ENCODE measurements around the gene TKTL2. TPM values are rescaled to one million over a fixed set of nuclear protein-coding genes. Genes with fewer than 3 reads are reported as not detected.

Gene TKTL2, protein sequence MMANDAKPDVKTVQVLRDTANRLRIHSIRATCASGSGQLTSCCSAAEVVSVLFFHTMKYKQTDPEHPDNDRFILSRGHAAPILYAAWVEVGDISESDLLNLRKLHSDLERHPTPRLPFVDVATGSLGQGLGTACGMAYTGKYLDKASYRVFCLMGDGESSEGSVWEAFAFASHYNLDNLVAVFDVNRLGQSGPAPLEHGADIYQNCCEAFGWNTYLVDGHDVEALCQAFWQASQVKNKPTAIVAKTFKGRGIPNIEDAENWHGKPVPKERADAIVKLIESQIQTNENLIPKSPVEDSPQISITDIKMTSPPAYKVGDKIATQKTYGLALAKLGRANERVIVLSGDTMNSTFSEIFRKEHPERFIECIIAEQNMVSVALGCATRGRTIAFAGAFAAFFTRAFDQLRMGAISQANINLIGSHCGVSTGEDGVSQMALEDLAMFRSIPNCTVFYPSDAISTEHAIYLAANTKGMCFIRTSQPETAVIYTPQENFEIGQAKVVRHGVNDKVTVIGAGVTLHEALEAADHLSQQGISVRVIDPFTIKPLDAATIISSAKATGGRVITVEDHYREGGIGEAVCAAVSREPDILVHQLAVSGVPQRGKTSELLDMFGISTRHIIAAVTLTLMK
- total RNA-seq = 0.42 TPM

DNA sequence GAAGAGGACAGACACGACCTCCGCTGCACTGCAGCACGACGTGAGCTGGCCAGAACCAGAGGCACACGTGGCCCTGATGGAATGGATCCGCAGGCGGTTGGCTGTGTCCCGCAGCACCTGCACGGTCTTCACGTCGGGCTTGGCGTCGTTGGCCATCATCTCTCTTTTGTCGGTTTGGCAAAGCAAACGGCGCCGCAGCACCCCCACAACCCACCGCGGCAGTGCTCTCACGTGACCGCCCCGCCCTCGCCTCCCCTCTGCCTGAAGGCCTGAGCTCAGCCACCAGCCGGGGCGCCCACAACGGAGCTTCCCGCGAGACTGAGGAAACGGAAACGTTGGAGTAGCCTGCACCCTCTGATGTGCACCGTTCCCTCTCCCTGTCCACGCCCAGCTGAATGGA, at the start of gene TKTL2:
TKTL2 (minus strand) TSS at position 179 of the 400 bp plus-strand sequence; CDS start at position 159, 20 bp downstream.
- Histone ChIP-seq H3K4me3 (ENCODE audit: low read length) (no peak within 1 kb of the TSS), H3K4me1 (ENCODE audit: insufficient read depth, low read length) (peaks cover 6% of the 10 kb centered on the region), H3K27me3 (ENCODE audit: insufficient read depth, low read length) (peaks cover 6% of the 10 kb centered on the region)

DNA sequence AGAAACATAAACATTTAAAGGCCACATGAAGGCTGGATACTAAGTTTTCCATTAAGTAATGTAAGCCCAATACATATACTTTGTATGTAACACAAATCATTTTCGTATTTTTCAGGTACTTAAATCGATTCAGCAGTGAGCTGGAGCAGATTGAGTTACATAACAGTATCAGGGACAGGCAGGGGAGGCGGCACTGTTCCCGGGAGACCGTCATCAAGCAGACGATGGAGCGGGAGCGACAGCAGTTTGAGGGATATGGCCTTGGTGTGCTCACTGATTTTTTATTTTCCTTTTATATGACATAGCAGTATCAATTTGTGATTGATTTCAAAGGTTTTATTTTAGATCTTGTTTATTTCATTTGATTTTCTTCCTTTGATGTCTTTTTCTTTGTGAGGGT, 41.6 kb upstream of the TKTL2 start:
- Histone ChIP-seq H3K9me3 (ENCODE audit: low read depth, low read length) (no peaks in the 10 kb centered on the region), H3K27me3 (ENCODE audit: insufficient read depth, low read length) (no peaks in the 10 kb centered on the region), H3K4me1 (ENCODE audit: insufficient read depth, low read length) (no peaks in the 10 kb centered on the region)

More for the DNA sequence above, at the start of gene TKTL2:
- H3K9me3 ChIP-seq (ENCODE audit: low read depth, low read length) = no peaks in the 10 kb centered on the region

DNA sequence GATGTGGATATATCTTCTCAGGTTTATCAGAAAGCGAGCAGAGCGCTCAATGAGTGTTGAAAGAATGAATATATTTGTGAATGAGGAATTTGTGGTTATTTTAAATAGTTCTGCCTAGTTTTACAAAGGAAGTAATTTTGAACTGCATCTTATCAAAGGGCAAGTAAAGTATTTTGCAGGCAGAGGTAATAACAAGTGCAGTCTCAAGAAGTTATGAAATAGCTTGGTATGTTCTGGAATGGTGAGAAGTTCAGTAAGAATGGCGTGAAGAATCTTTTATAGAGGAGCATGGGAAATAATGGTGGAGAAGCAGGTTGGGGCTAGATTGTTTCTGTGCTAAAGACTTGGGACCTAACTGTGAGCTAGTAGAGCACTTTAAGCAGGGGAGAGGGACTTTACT, 31.8 kb upstream of the TKTL2 start:
- Histone ChIP-seq H3K4me1 (ENCODE audit: insufficient read depth, low read length) (peaks cover 22% of the 10 kb centered on the region), H3K4me3 (ENCODE audit: low read length) (no peak overlapping the region), H3K9me3 (ENCODE audit: low read depth, low read length) (no peaks in the 10 kb centered on the region), H3K27me3 (ENCODE audit: insufficient read depth, low read length) (no peaks in the 10 kb centered on the region)

More for the DNA sequence above, 41.6 kb upstream of the TKTL2 start:
- H3K4me3 ChIP-seq (ENCODE audit: low read length) = no peak overlapping the region

DNA sequence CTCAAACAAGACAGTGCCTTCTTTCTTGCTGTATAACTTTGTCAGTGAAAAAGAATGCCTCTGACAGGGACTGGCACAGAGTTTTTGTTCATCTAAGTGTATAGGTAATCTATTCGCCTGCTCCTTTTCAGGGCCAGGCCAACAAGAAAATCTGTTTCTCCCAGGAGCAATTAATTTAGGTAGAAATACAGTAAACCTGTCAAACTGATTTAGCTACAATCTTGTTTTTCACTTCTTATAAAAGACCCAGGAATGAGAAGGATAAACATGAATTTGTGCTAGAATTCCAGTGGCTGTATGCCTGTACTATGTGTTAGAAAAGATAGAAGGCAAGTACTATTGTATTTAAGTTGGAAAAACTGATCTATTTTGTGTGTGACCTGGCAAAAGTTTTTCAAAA, 27.0 kb upstream of the TKTL2 start:
- peaks cover 24% of the 10 kb centered on the region for H3K4me1 ChIP-seq (ENCODE audit: insufficient read depth, low read length)
- H3K9me3 ChIP-seq (ENCODE audit: low read depth, low read length) = no peaks in the 10 kb centered on the region
- H3K27me3 ChIP-seq (ENCODE audit: insufficient read depth, low read length) = no peaks in the 10 kb centered on the region
- no peak overlapping the region for H3K4me3 ChIP-seq (ENCODE audit: low read length)

DNA sequence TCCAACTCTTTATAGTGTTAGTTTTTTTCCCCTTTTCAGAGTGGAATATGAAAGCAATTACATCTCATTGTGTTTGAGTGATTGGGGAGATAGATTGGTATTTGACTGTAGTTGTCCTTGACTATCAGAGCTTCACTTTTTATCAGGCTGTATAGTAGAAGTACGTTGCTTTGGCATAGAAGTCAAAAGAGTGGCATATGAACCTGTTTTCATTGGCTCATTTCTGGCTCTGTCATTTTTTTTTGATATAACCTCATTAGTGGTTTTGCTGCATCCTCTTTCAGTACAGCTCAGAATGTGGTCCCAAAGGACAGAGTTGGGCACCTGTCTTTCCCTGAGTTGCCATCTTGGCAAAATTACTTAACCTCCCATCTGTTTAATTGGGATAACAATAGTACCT, 22.3 kb upstream of the TKTL2 start:
- H3K27me3 ChIP-seq (ENCODE audit: insufficient read depth, low read length) = no peaks in the 10 kb centered on the region
- no peaks in the 10 kb centered on the region for H3K9me3 ChIP-seq (ENCODE audit: low read depth, low read length)
- no peak overlapping the region for H3K4me3 ChIP-seq (ENCODE audit: low read length)
- peaks cover 21% of the 10 kb centered on the region for H3K4me1 ChIP-seq (ENCODE audit: insufficient read depth, low read length)

DNA sequence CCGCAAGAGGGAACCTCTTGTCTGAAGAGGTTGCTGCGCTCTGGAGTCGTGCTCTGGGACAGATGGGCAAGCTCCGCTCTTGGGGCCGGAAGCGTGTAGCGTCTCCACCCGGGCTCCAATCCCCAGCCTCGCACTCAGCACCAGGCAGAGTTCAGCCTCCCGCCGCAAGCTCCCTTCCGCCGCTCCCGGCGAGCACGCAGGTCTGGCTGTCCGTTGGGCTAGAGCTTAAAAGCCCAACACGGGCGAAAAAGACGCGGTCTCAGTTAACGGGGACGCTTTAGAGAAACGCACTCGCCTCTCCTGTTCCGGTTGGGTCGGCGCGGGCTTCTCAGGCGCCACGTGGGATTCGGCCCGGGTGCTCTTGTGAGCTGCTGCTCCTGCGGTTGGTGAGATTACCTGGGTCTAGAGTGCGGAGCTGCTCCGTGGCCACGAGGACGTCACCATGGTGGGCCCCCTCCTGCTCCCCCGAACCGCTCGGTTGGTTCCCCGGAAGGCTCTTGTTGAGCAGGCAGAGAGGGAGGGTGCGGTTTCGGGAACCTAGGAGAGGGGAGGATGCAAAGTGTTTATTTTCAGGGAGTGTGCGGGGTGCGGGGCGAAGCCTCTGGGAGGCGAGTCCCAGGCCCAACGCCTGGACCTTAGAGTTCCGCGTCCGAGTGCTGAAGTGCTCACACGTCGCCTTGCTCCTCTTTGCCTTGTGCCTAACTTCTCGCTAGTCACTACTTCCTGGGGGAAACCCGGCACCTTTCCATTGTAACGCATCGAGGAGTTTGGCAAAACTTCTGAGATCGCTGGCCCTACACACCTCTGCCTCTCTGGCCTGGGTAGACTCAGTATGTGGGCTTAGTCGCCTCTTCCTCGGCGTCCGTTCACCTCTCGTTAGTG, 21.0 kb upstream of the TKTL2 start, which contains the start of gene TMA16:
TMA16 (plus strand) TSS at position 331 of the 882 bp plus-strand sequence; CDS start at position 443, 112 bp downstream.
- H3K27me3 ChIP-seq (ENCODE audit: insufficient read depth, low read length) = no peaks in the 10 kb centered on the region
- peaks cover 21% of the 10 kb centered on the region for H3K4me1 ChIP-seq (ENCODE audit: insufficient read depth, low read length)
- H3K4me3 ChIP-seq (ENCODE audit: low read length) = peak within 1 kb of the TSS; percentile 75
- H3K9me3 ChIP-seq (ENCODE audit: low read depth, low read length) = no peaks in the 10 kb centered on the region

DNA sequence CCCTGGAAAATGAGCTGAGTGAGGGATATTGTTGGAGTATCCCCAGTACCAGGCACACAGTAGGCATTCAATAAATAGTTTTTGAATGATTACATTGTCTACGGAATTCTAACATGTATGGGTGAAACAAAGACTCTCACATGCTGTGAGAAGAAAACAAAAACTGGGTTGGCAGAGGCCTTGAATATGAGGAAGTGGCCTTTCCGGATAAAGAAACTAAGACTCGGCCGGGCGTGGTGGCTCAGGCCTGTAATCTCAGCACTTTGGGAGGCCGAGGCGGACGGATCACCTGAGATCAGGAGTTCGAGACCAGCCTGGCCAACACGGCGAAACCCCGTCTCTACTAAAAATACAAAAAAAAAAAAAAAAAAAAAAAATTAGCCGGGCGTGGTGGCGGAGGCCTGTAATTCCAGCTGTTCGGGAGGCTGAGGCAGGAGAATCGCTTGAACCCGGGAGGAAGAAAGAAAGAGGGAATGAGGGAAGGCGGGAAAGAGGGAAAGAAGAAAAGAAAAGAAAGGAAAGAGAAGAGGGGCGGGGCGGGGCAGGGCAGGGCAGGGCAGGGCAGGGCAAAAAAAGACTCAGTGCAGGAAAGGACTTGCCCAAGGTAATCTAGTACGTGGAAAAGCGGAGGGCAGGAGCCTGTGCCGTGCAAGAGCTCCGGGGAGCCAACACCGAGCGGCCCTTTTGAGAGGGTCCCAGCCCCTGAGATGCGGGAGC, 20.2 kb upstream of the TKTL2 start:
- Histone ChIP-seq H3K9me3 (ENCODE audit: low read depth, low read length) (no peaks in the 10 kb centered on the region), H3K4me3 (ENCODE audit: low read length) (peak overlapping the region; percentile 75), H3K4me1 (ENCODE audit: insufficient read depth, low read length) (peaks cover 21% of the 10 kb centered on the region), H3K27me3 (ENCODE audit: insufficient read depth, low read length) (no peaks in the 10 kb centered on the region)

DNA sequence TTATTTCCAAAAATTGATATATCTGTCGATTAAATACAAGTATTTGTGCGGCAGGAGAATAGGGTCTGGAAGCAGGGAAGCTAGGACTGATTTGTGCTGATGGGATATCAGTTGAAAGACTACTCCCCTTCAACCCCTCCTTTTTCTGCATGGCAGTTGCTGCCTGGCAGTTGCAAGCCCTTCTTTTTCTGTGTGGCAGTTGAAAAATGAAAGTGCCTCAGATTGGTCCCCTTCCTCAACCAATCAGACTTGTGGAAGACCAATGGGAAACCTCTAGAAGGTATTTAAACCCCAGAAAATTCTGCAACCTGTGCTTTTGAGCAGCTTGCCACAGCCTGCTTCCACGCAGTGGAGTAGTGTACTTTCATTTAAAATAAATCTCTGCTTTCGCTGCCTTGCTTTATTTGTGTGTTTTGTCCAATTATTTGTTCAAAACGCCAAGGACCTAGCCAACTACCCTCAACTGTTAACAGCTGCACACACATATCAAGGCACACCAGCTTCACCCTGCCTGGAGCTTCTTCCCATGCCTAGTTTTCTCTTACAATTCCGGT, 19.5 kb upstream of the TKTL2 start:
- Histone ChIP-seq H3K4me1 (ENCODE audit: insufficient read depth, low read length) (peaks cover 21% of the 10 kb centered on the region), H3K4me3 (ENCODE audit: low read length) (no peak overlapping the region), H3K27me3 (ENCODE audit: insufficient read depth, low read length) (no peaks in the 10 kb centered on the region), H3K9me3 (ENCODE audit: low read depth, low read length) (no peaks in the 10 kb centered on the region)

DNA sequence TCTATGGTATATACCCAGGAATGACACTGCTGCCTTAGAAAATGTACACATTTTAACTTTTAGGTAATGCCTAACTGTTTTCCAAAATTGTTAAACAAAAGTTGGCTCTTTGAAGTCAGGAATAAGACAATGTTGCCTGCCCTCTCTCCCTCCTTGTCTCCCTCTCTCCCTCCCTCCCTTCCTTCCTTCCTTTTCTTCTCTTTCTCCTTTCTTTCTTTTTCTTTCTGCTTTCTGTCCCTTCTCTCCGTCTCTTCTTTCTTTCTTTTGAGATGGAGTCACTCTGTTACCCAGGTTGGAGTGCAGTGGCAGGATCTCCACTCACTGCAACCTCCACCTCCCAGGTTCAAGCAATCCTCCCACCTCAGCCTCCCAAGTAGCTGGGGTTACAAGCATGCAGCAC, 16.4 kb upstream of the TKTL2 start:
- H3K4me1 ChIP-seq (ENCODE audit: insufficient read depth, low read length) = peaks cover 11% of the 10 kb centered on the region
- no peaks in the 10 kb centered on the region for H3K9me3 ChIP-seq (ENCODE audit: low read depth, low read length)
- no peaks in the 10 kb centered on the region for H3K27me3 ChIP-seq (ENCODE audit: insufficient read depth, low read length)
- no peak overlapping the region for H3K4me3 ChIP-seq (ENCODE audit: low read length)

DNA sequence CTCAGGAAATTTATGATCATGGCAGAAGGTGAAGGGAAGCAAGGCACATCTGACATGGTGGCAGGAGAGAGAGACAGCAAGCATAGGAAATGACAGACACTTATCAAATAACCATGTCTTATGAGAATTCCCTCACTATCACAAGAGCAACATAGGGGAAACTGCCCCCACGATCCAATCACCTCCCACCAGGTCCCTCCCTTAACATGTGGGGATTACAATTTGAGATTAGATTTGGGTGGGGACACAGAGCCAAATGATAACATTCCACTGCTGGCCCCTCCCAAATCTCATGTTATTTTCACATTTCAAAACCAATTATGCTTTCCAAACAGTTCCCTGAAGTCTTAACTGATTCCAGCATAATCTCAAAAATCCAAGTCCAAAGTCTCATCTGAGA, 12.8 kb upstream of the TKTL2 start:
- Histone ChIP-seq H3K4me3 (ENCODE audit: low read length) (no peak overlapping the region), H3K4me1 (ENCODE audit: insufficient read depth, low read length) (peaks cover 17% of the 10 kb centered on the region), H3K9me3 (ENCODE audit: low read depth, low read length) (no peaks in the 10 kb centered on the region), H3K27me3 (ENCODE audit: insufficient read depth, low read length) (no peaks in the 10 kb centered on the region)

DNA sequence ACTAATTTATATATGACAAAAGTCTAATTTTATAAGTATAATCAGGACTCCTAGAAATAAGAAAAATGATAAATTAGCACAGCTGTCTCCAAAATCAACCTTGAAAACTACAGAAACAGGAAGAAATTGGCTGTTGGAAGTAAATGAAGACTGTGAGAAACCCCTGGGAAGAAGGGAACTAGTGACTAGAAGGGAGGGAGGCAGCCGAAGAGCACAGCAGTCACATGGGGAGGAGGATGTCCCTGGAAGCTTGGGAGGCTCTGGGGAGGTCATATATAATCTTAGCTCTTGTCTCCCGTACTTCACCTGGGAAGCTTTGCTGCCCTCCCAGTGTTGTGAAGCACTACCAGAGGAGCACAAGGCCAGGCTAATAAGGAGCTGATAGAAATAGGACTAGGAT, 12.0 kb upstream of the TKTL2 start:
- Histone ChIP-seq H3K4me1 (ENCODE audit: insufficient read depth, low read length) (peaks cover 17% of the 10 kb centered on the region), H3K4me3 (ENCODE audit: low read length) (no peak overlapping the region), H3K27me3 (ENCODE audit: insufficient read depth, low read length) (no peaks in the 10 kb centered on the region), H3K9me3 (ENCODE audit: low read depth, low read length) (no peaks in the 10 kb centered on the region)

DNA sequence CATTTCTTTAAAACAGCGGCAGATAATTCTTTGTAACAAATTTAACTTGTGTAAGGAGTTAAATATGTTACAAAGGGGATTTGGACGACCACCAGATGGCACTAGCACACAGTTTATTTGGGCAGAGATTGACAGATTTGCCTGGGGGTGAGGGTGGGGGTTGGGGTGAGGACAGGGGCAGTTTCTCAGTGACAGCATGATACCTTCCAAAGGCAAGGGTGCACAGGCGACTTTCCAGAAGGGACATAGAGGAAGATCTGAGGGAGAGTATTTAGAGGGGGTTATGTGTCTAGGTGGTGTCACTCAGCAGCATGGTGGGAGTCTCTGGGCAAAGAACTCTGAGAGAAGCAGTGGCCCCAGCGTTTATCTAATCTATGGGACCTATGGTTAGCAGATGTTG, 11.4 kb upstream of the TKTL2 start:
- H3K9me3 ChIP-seq (ENCODE audit: low read depth, low read length) = no peaks in the 10 kb centered on the region
- no peak overlapping the region for H3K4me3 ChIP-seq (ENCODE audit: low read length)
- no peaks in the 10 kb centered on the region for H3K27me3 ChIP-seq (ENCODE audit: insufficient read depth, low read length)
- peaks cover 17% of the 10 kb centered on the region for H3K4me1 ChIP-seq (ENCODE audit: insufficient read depth, low read length)

DNA sequence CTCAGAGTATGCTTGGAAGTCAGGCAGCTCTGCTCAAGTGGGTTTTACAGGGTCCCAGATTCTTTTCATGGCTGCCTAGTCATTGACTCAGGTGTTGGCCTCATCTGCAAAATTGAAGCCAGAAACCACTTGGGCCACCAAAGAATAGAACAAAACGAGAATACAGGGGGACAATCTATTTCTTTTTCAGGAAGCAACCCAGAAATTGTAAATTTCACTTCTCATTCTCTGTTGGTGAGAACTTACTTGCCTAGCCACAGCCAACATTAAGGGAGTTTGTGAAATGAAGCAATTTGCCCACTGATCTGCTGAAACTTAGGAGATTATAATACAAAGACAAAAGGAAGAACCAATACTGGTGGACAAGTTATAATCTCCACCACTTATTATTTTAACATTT, 8.6 kb upstream of the TKTL2 start:
- Histone ChIP-seq H3K27me3 (ENCODE audit: insufficient read depth, low read length) (no peaks in the 10 kb centered on the region), H3K4me3 (ENCODE audit: low read length) (no peak overlapping the region), H3K4me1 (ENCODE audit: insufficient read depth, low read length) (peaks cover 17% of the 10 kb centered on the region), H3K9me3 (ENCODE audit: low read depth, low read length) (no peaks in the 10 kb centered on the region)

DNA sequence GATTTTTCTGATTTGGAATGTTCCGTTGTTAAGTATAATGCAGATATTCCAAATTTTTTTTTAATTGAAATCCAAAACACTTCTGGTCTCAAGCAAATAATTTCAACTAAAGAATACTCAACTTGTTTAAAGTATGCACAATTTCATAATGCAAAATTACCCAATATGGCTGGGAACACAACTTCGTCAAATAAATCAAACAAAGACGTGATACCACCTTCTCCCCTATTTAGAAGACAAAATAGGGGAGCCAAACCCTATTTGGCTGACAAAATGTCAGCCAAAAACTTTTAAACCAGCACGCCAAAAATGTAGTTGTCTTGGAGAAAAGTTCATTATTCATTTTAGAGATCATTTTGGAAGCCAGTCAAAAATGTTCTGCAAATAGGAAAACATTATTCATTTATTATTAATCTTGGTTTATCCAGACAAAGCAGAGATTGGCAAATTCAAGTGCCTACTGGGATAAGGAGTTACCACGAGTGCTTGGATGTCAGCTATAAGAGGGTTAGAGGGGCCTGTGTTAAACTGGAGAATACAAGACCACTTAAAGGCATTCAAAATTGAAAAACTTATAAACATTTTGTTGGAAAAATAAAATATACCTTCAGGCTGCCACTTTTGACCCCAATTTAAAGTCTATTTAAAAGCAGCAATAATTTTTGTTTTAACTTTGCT, 3.3 kb upstream of the TKTL2 start:
- Histone ChIP-seq H3K4me1 (ENCODE audit: insufficient read depth, low read length) (no peaks in the 10 kb centered on the region), H3K9me3 (ENCODE audit: low read depth, low read length) (no peaks in the 10 kb centered on the region), H3K27me3 (ENCODE audit: insufficient read depth, low read length) (peaks cover 4% of the 10 kb centered on the region), H3K4me3 (ENCODE audit: low read length) (no peak overlapping the region)

Data from mononuclear cell (primary cell).